Activated B cell treated with CpG ODN at 0.5 μM for 24 hours (primary cell): ENCODE measurements around the gene TUBE1. TPM values are rescaled to one million over a fixed set of nuclear protein-coding genes. Genes with fewer than 3 reads are reported as not detected.
A peak's percentile ranks its signal among the peaks of the same experiment; 100 is the strongest.

ENCODE experiments used
- ATAC-seq: fragments of 200-7000 bp; cut with Tn5 transposase; one replicate; pipeline ENCODE4 v1.10.0; 2021; ENCODE audit warnings: low read depth, mild to moderate bottlenecking, moderate library complexity
- CTCF ChIA-PET: fragments of 350-600 bp; sonication (Branson Sonifier 250); formaldehyde crosslinking; loops from one replicate; lab custom pipeline; 2021; ENCODE audit warnings: antibody characterized with exemption; lab: Charles Lee
- POLR2A ChIA-PET: fragments of 350-600 bp; sonication (Branson Sonifier 250); formaldehyde crosslinking; loops from one replicate; lab custom pipeline; 2021; ENCODE audit warnings: antibody characterized with exemption; lab: Charles Lee
- DNase-seq: peaks from one replicate; pipeline ENCODE4 v3.0.0; 2022
- H3K27ac Mint-ChIP-seq: one replicate; pipeline ENCODE4 v1.8.0; 2020; ENCODE audit warnings: mixed read lengths
- H3K27me3 Mint-ChIP-seq: one replicate; pipeline ENCODE4 v1.8.0; 2021; ENCODE audit warnings: mixed read lengths
- H3K36me3 Mint-ChIP-seq: one replicate; pipeline ENCODE4 v1.8.0; 2021; ENCODE audit warnings: low read depth, mixed read lengths
- H3K4me1 Mint-ChIP-seq: one replicate; pipeline ENCODE4 v1.8.0; 2021; ENCODE audit warnings: mixed read lengths
- H3K4me3 Mint-ChIP-seq: one replicate; pipeline ENCODE4 v1.8.0; 2020; ENCODE audit warnings: mild to moderate bottlenecking, mixed read lengths
- H3K9me3 Mint-ChIP-seq: one replicate; pipeline ENCODE4 v1.8.0; 2020; ENCODE audit warnings: mixed read lengths
- CTCF ChIP-seq: fragments of 200-600 bp; IDR thresholded peaks from one replicate; pipeline ENCODE4 v1.8.0; 2022; ENCODE audit warnings: antibody characterized with exemption, mild to moderate bottlenecking
- intact Hi-C: fragments of 100-400 bp; cut with micrococcal nuclease; formaldehyde crosslinking; loops from one replicate; pipeline ENCODE4 v1.15.1; 2024
- total RNA-seq: library from RNA; stranded (reverse); gene quantifications from 2 replicates; pipeline ENCODE4 v1.2.3, GENCODE V29; 2022

The TUBE1 gene
- total RNA-seq, 1 donor from 2014 or later, result 28.0 TPM

- no peak overlapping the region for H3K4me3 Mint-ChIP-seq
Measured at GRCh38 chr6:112030961-112031660, 56.2 kb downstream of the TUBE1 start.

GRCh38 chr6:112030206-112030960 lies 56.9 kb downstream of the TUBE1 start:
- intact Hi-C loops, result no loop called here
- no peak overlapping the region for H3K4me3 Mint-ChIP-seq

More at GRCh38 chr6:112030961-112031660, 56.2 kb downstream of the TUBE1 start:
- Mint-ChIP-seq H3K27me3 (peaks cover 3% of the 10 kb centered on the region), H3K9me3 (no peaks in the 10 kb centered on the region), H3K36me3 (no peaks in the 10 kb centered on the region), H3K27ac (no peak overlapping the region), H3K4me1 (peaks cover 16% of the 10 kb centered on the region)
- intact Hi-C loops, result no loop called here
- no peak for TF ChIP-seq CTCF
- no peak for ATAC-seq
- POLR2A ChIA-PET, result no interaction called here
- DNase-seq, result no peak
- CTCF ChIA-PET, result interaction anchor here (2.0 kb wide), 1 partner anchor 10 kb away, joined by 4 read pairs; no protein-coding TSS in a partner anchor

GRCh38 chr6:112029045-112029822 lies 58.0 kb downstream of the TUBE1 start:
- Mint-ChIP-seq H3K4me3 (no peak overlapping the region), H3K27me3 (peaks cover 3% of the 10 kb centered on the region), H3K27ac (no peak overlapping the region), H3K9me3 (peaks cover 6% of the 10 kb centered on the region), H3K36me3 (no peaks in the 10 kb centered on the region), H3K4me1 (peaks cover 16% of the 10 kb centered on the region)
- POLR2A ChIA-PET, result interaction anchor here (0.6 kb wide), 1 partner anchor 1613 kb away, joined by 3 read pairs; no protein-coding TSS in a partner anchor
- no peak for ATAC-seq
- intact Hi-C loops, result loop anchor here (1.0 kb wide), 2 partner anchors 225 to 319 kb away; no protein-coding TSS in a partner anchor
- TF ChIP-seq CTCF, result peak; percentile 25
- DNase-seq, result peak; percentile 33
- CTCF ChIA-PET, result interaction anchor here (1.3 to 4.0 kb wide), 4 partner anchors 11 to 319 kb away, joined by 3 to 24 read pairs (median 10); no protein-coding TSS in a partner anchor

More at GRCh38 chr6:112030206-112030960, 56.9 kb downstream of the TUBE1 start:
- ChIA-PET POLR2A (no interaction called here), CTCF (interaction anchor here (2.0 kb wide), 1 partner anchor 10 kb away, joined by 4 read pairs; no protein-coding TSS in a partner anchor)
- ATAC-seq, result no peak
- Mint-ChIP-seq H3K36me3 (no peaks in the 10 kb centered on the region), H3K9me3 (no peaks in the 10 kb centered on the region), H3K27ac (no peak overlapping the region), H3K27me3 (peaks cover 3% of the 10 kb centered on the region), H3K4me1 (peaks cover 16% of the 10 kb centered on the region)
- TF ChIP-seq CTCF, result no peak
- no peak for DNase-seq

GRCh38 chr6:112027942-112028674 lies 59.2 kb downstream of the TUBE1 start:
- POLR2A ChIA-PET, result interaction anchor here (0.6 kb wide), 1 partner anchor 1615 kb away, joined by 3 read pairs; no protein-coding TSS in a partner anchor
- TF ChIP-seq CTCF, result no peak
- Mint-ChIP-seq H3K4me3 (no peak overlapping the region), H3K4me1 (peaks cover 16% of the 10 kb centered on the region), H3K27me3 (no peaks in the 10 kb centered on the region), H3K27ac (no peak overlapping the region), H3K9me3 (peaks cover 11% of the 10 kb centered on the region), H3K36me3 (no peaks in the 10 kb centered on the region)
- CTCF ChIA-PET, result interaction anchor here (1.3 to 4.0 kb wide), 4 partner anchors 12 to 318 kb away, joined by 3 to 24 read pairs (median 10); no protein-coding TSS in a partner anchor
- intact Hi-C loops, result no loop called here
- DNase-seq (no peak), ATAC-seq (peak; percentile 50)
